GM21825 (cell line): ENCODE results near the gene STAM.

Experiments
- ATAC-seq: cut with Tn5 transposase; IDR thresholded peaks from one replicate; pipeline ENCODE4 v1.9.1; 2021; ENCODE audit warnings: mild to moderate bottlenecking, moderate library complexity; ENCODE audit not compliant: unreplicated experiment

The STAM gene

GRCh38 chr10:17758200-17758599 is 114.2 kb downstream of the STAM start:
- no peak for ATAC-seq

- no peak for ATAC-seq
Measured at GRCh38 chr10:17758896-17759295, 114.9 kb downstream of the STAM start.

GRCh38 chr10:17764142-17764541 is 120.2 kb downstream of the STAM start:
- ATAC-seq: no peak

- ATAC-seq: no peak
Measured at GRCh38 chr10:17765602-17766001, 121.7 kb downstream of the STAM start.
